Measurements from ENCODE around the gene MAFG. TPM values are rescaled to one million over a fixed set of nuclear protein-coding genes. Genes with fewer than 3 reads are reported as not detected.
A peak's percentile ranks its signal among the peaks of the same experiment; 100 is the strongest.

MAFG gene
- total and polyA plus RNA-seq, 9 of the 15 experiments (the other 6 are each of a cell fraction or from before 2014, with no cell fraction given) = 1.1 to 58.1 (median 24.9) TPM

DNA sequence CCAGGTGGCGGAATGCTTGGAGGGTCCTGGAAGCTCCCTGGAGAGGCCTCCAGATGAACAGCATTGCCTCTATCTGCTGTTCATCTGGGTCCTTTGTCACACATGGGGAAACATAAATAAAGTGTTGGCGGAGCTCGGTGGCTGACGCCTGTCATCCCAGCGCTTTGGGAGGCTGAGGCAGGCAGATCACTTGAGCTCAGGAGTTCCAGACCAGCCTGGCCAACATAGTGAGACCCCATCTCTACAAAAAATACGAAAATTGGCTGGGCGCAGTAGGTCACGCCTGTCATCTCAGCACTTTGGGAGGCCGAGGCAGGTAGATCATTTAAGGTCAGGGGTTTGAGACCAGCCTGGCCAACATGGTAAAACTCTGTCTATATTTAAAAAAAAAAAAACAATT, 17.3 kb upstream of the MAFG start:
- CTCF ChIA-PET (ENCODE audit: low intra/inter-chr PET ratio) = no interaction called here
- Histone ChIP-seq H3K27ac (ENCODE audit: extremely low read depth, low read depth, low read length) (no peak overlapping the region), H3K27me3 (ENCODE audit: control insufficient read depth in 2 of 2, insufficient read depth in 2 of 2, low read length in 2 of 2) (no peaks in the 10 kb centered on the region), H3K9me1 (ENCODE audit: control insufficient read depth, insufficient read depth, low read length) (no peaks in the 10 kb centered on the region), H3K36me3 (ENCODE audit: control insufficient read depth, insufficient read depth, low read length) (no peaks in the 10 kb centered on the region), H3K79me2 (ENCODE audit: control insufficient read depth, insufficient read depth, low read length) (no peaks in the 10 kb centered on the region), H3K4me2 (ENCODE audit: insufficient read depth, low read length) (no peak overlapping the region), H3K4me1 (replicated peaks in 1 of 2; ENCODE audit: control insufficient read depth in 2 of 2, insufficient read depth in 2 of 2, low read length in 2 of 2) (peaks cover 0 to 35% of the 10 kb centered on the region in 2 experiments; a peak in 3 of 5 replicates), H2AFZ (ENCODE audit: low read depth, low read length) (peak overlapping the region; percentile 15; the same call in 1 of the 2 replicates), H3K9me3 (replicated peaks; ENCODE audit: control insufficient read depth, insufficient read depth, low read depth, low read length) (no peaks in the 10 kb centered on the region), H3K4me3 (no peak overlapping the region), H3K9ac (ENCODE audit: insufficient read depth in 1 of 2, low read depth in 2 of 2, low read length in 2 of 2) (no peak overlapping the region), H4K20me1 (replicated peaks; ENCODE audit: control insufficient read depth, insufficient read depth, low read length) (no peaks in the 10 kb centered on the region)
- WGBS (ENCODE audit: insufficient coverage, low coverage, missing lambda C conversion rate) = 65% methylated on average over 9 of the region's 9 CpGs
- no peak for FAIRE-seq
- no peak for DNase-seq (ENCODE audit: extremely low read depth in 1 of 4, low spot score in 3 of 4)
- intact Hi-C loops (cut with micrococcal nuclease) (no loop called here), in situ Hi-C loops (cut with MboI) (no loop called here)
- no peak for ATAC-seq
- BruUV-seq (replicated peaks) = no TSS peak
- POLR2A ChIA-PET = interaction anchor here (1.1 to 1.7 kb wide), 3 partner anchors 9 to 18 kb away, joined by 3 to 7 read pairs (median 3); no protein-coding TSS in a partner anchor
- TF ChIP-seq, protein P1, sequence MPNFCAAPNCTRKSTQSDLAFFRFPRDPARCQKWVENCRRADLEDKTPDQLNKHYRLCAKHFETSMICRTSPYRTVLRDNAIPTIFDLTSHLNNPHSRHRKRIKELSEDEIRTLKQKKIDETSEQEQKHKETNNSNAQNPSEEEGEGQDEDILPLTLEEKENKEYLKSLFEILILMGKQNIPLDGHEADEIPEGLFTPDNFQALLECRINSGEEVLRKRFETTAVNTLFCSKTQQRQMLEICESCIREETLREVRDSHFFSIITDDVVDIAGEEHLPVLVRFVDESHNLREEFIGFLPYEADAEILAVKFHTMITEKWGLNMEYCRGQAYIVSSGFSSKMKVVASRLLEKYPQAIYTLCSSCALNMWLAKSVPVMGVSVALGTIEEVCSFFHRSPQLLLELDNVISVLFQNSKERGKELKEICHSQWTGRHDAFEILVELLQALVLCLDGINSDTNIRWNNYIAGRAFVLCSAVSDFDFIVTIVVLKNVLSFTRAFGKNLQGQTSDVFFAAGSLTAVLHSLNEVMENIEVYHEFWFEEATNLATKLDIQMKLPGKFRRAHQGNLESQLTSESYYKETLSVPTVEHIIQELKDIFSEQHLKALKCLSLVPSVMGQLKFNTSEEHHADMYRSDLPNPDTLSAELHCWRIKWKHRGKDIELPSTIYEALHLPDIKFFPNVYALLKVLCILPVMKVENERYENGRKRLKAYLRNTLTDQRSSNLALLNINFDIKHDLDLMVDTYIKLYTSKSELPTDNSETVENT (CRISPR knock-in tag; IDR thresholded peaks at IDR 0.05) = no peak
- TF ChIP-seq POLR2AphosphoS2 (IDR thresholded peaks at IDR 0.05; ENCODE audit: low read length) = no peak
- TF ChIP-seq MEIS2 (IDR thresholded peaks at IDR 0.05; ENCODE audit: partially characterized antibody) = peak; percentile 17
- TF ChIP-seq HDAC6 (IDR thresholded peaks at IDR 0.05; ENCODE audit: low read depth, low read length) = no peak
- no peak for TF ChIP-seq HDAC8 (tag; IDR thresholded peaks at IDR 0.05)
- TF ChIP-seq CREBBP (IDR thresholded peaks at IDR 0.05; ENCODE audit: low read depth, low read length) = no peak
- TF ChIP-seq, protein P2, sequence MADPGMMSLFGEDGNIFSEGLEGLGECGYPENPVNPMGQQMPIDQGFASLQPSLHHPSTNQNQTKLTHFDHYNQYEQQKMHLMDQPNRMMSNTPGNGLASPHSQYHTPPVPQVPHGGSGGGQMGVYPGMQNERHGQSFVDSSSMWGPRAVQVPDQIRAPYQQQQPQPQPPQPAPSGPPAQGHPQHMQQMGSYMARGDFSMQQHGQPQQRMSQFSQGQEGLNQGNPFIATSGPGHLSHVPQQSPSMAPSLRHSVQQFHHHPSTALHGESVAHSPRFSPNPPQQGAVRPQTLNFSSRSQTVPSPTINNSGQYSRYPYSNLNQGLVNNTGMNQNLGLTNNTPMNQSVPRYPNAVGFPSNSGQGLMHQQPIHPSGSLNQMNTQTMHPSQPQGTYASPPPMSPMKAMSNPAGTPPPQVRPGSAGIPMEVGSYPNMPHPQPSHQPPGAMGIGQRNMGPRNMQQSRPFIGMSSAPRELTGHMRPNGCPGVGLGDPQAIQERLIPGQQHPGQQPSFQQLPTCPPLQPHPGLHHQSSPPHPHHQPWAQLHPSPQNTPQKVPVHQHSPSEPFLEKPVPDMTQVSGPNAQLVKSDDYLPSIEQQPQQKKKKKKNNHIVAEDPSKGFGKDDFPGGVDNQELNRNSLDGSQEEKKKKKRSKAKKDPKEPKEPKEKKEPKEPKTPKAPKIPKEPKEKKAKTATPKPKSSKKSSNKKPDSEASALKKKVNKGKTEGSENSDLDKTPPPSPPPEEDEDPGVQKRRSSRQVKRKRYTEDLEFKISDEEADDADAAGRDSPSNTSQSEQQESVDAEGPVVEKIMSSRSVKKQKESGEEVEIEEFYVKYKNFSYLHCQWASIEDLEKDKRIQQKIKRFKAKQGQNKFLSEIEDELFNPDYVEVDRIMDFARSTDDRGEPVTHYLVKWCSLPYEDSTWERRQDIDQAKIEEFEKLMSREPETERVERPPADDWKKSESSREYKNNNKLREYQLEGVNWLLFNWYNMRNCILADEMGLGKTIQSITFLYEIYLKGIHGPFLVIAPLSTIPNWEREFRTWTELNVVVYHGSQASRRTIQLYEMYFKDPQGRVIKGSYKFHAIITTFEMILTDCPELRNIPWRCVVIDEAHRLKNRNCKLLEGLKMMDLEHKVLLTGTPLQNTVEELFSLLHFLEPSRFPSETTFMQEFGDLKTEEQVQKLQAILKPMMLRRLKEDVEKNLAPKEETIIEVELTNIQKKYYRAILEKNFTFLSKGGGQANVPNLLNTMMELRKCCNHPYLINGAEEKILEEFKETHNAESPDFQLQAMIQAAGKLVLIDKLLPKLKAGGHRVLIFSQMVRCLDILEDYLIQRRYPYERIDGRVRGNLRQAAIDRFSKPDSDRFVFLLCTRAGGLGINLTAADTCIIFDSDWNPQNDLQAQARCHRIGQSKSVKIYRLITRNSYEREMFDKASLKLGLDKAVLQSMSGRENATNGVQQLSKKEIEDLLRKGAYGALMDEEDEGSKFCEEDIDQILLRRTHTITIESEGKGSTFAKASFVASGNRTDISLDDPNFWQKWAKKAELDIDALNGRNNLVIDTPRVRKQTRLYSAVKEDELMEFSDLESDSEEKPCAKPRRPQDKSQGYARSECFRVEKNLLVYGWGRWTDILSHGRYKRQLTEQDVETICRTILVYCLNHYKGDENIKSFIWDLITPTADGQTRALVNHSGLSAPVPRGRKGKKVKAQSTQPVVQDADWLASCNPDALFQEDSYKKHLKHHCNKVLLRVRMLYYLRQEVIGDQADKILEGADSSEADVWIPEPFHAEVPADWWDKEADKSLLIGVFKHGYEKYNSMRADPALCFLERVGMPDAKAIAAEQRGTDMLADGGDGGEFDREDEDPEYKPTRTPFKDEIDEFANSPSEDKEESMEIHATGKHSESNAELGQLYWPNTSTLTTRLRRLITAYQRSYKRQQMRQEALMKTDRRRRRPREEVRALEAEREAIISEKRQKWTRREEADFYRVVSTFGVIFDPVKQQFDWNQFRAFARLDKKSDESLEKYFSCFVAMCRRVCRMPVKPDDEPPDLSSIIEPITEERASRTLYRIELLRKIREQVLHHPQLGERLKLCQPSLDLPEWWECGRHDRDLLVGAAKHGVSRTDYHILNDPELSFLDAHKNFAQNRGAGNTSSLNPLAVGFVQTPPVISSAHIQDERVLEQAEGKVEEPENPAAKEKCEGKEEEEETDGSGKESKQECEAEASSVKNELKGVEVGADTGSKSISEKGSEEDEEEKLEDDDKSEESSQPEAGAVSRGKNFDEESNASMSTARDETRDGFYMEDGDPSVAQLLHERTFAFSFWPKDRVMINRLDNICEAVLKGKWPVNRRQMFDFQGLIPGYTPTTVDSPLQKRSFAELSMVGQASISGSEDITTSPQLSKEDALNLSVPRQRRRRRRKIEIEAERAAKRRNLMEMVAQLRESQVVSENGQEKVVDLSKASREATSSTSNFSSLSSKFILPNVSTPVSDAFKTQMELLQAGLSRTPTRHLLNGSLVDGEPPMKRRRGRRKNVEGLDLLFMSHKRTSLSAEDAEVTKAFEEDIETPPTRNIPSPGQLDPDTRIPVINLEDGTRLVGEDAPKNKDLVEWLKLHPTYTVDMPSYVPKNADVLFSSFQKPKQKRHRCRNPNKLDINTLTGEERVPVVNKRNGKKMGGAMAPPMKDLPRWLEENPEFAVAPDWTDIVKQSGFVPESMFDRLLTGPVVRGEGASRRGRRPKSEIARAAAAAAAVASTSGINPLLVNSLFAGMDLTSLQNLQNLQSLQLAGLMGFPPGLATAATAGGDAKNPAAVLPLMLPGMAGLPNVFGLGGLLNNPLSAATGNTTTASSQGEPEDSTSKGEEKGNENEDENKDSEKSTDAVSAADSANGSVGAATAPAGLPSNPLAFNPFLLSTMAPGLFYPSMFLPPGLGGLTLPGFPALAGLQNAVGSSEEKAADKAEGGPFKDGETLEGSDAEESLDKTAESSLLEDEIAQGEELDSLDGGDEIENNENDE (IDR thresholded peaks at IDR 0.05; ENCODE audit: low read depth, low read length) = no peak
- no peak for TF ChIP-seq C11orf30 (IDR thresholded peaks at IDR 0.05; ENCODE audit: low read depth)
- peak; percentile 93 for TF ChIP-seq ZNF121 (CRISPR knock-in tag; conservative IDR thresholded peaks at IDR 0.05)
- peak; percentile 38; the same call in 1 of the 2 replicates for TF ChIP-seq BCOR (IDR thresholded peaks at IDR 0.05)
